ENCODE measurements around the gene MPV17L2. TPM values are rescaled to one million over a fixed set of nuclear protein-coding genes. Genes with fewer than 3 reads are reported as not detected.

MPV17L2 gene
- total and polyA plus RNA-seq, 2 of the 4 experiments (the other 2 are of a cell fraction): 7.2 to 19.5 TPM

GRCh38 chr19:18198374-18198773 is 5.4 kb downstream of the MPV17L2 start:
- TF ChIP-seq CHD1 (IDR thresholded peaks at IDR 0.05; ENCODE audit: low read depth, low read length): no peak
- no peak for TF ChIP-seq RCOR1 (IDR thresholded peaks at IDR 0.05; ENCODE audit: insufficient replicate concordance, low read length)
- no peak for TF ChIP-seq RFX5 (IDR thresholded peaks at IDR 0.05; ENCODE audit: low read depth, low read length)
- no peak for TF ChIP-seq MAZ (IDR thresholded peaks at IDR 0.05; ENCODE audit: borderline replicate concordance, low read depth, low read length)
- no peak for TF ChIP-seq NFE2L2 (IDR thresholded peaks at IDR 0.05; ENCODE audit: low read depth, low read length)
- TF ChIP-seq MXI1 (IDR thresholded peaks at IDR 0.05; ENCODE audit: borderline replicate concordance, low read depth, low read length): no peak
- TF ChIP-seq MAFK (IDR thresholded peaks at IDR 0.05; ENCODE audit: low read depth, low read length): no peak
- TF ChIP-seq SMC3 (IDR thresholded peaks at IDR 0.05; ENCODE audit: low read depth, low read length): no peak
- TF ChIP-seq RAD21 (IDR thresholded peaks at IDR 0.05; ENCODE audit: low read length): no peak
- TF ChIP-seq POLR2A (IDR thresholded peaks at IDR 0.05; ENCODE audit: low read depth, low read length): no peak
- TF ChIP-seq, protein P1, sequence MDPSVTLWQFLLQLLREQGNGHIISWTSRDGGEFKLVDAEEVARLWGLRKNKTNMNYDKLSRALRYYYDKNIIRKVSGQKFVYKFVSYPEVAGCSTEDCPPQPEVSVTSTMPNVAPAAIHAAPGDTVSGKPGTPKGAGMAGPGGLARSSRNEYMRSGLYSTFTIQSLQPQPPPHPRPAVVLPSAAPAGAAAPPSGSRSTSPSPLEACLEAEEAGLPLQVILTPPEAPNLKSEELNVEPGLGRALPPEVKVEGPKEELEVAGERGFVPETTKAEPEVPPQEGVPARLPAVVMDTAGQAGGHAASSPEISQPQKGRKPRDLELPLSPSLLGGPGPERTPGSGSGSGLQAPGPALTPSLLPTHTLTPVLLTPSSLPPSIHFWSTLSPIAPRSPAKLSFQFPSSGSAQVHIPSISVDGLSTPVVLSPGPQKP (IDR thresholded peaks at IDR 0.05; ENCODE audit: borderline replicate concordance, low read depth, low read length): no peak
- TF ChIP-seq USF2 (IDR thresholded peaks at IDR 0.05; ENCODE audit: low read depth, low read length): no peak
- TF ChIP-seq FOS (IDR thresholded peaks at IDR 0.05; ENCODE audit: low read depth, low read length): no peak
- TF ChIP-seq BHLHE40 (IDR thresholded peaks at IDR 0.05; ENCODE audit: low read depth, low read length): no peak
- no peak for TF ChIP-seq CEBPB (IDR thresholded peaks at IDR 0.05; ENCODE audit: low read depth, low read length)
- TF ChIP-seq CTCF (conservative IDR thresholded peaks at IDR 0.05; ENCODE audit: low read depth, low read length): no peak
- Histone ChIP-seq H2AFZ (replicated peaks; ENCODE audit: low read length, poor library complexity) (no peak overlapping the region), H2BK5ac (ENCODE audit: low read depth, low read length, poor library complexity, severe bottlenecking) (no peak overlapping the region), H3K4me2 (ENCODE audit: low read depth, low read length) (no peak overlapping the region), H3K27me3 (ENCODE audit: control insufficient read depth, insufficient read depth, low read length) (no peaks in the 10 kb centered on the region), H4K91ac (ENCODE audit: insufficient read depth, low read depth, low read length) (no peak overlapping the region), H3K9me3 (ENCODE audit: control insufficient read depth, insufficient read depth, low read length) (no peaks in the 10 kb centered on the region), H3K9me1 (ENCODE audit: insufficient read depth, low read length) (peaks cover 12% of the 10 kb centered on the region; the same call in 1 of the 2 replicates), H3K36me3 (ENCODE audit: control insufficient read depth, insufficient read depth, low read length) (peaks cover 33% of the 10 kb centered on the region), H3K18ac (ENCODE audit: low read depth, low read length) (no peak overlapping the region), H3K9ac (ENCODE audit: low read depth, low read length) (no peak overlapping the region), H3K4me3 (ENCODE audit: insufficient read depth, low read depth, low read length) (no peak overlapping the region), H2BK15ac (ENCODE audit: low read depth, low read length) (no peak overlapping the region), H2BK20ac (ENCODE audit: low read depth, low read length) (no peak overlapping the region), H3K79me1 (ENCODE audit: low read depth in 1 of 2, low read length in 2 of 2) (peaks cover 10 to 38% of the 10 kb centered on the region in 2 experiments), H3K23ac (ENCODE audit: low read depth, low read length) (no peak overlapping the region), H2AK9ac (replicated peaks; ENCODE audit: low read depth, low read length, poor library complexity) (no peak overlapping the region), H4K20me1 (ENCODE audit: insufficient read depth, low read length) (peaks cover 18% of the 10 kb centered on the region), H2BK120ac (ENCODE audit: low read depth, low read length) (no peak overlapping the region), H3K4me1 (ENCODE audit: control insufficient read depth, insufficient read depth, low read length) (peaks cover 14% of the 10 kb centered on the region), H4K5ac (ENCODE audit: low read depth, low read length) (no peak overlapping the region), H3K56ac (ENCODE audit: extremely low read depth, insufficient read depth, low read length) (no peak overlapping the region), H2AK5ac (ENCODE audit: low read depth, low read length) (no peak overlapping the region), H3K14ac (replicated peaks; ENCODE audit: low read depth, low read length) (no peak overlapping the region), H4K8ac (ENCODE audit: low read depth in 2 of 2, low read length in 2 of 2) (no peak overlapping the region), H3K4ac (ENCODE audit: low read depth, low read length) (no peak overlapping the region), H3K27ac (ENCODE audit: insufficient read depth, low read length) (no peak overlapping the region)
- intact Hi-C loops (cut with micrococcal nuclease) (no loop called here), dilution Hi-C loops (cut with HindIII; ENCODE audit: low sequenced_read_pairs, unreplicated experiment) (no loop called here), in situ Hi-C loops (cut with MboI; ENCODE audit: low sequenced_read_pairs) (loop anchor here (5.0 to 10.0 kb wide), 3 partner anchors 44 to 216 kb away; partner anchors contain the start of genes LSM4 and SSBP4)
- CTCF ChIA-PET: no interaction called here
- DNase-seq: no peak
- no CpG with 5 or more reads among the region's 6 CpGs for WGBS, 2 experiments (ENCODE audit: extremely low coverage in 2 of 2, insufficient read length in 1 of 2)
- BruUV-seq (replicated peaks): no TSS peak
- no peak for ATAC-seq (ENCODE audit: low read depth)
- POLR2A ChIA-PET (ENCODE audit: unreplicated experiment): no interaction called here

Data from IMR-90 (cell line).